Loucy (cell line): Measurements from ENCODE around the gene SLC22A15.

Source experiments
- H2AFZ ChIP-seq: fragments of 200-600 bp; sonication (generic); 2 replicates; pipeline ENCODE4 v1.6.0; 2016; ENCODE audit warnings: antibody characterized with exemption, mild to moderate bottlenecking, low read length, moderate library complexity
- H3F3A ChIP-seq: fragments of 200-600 bp; 2 replicates; pipeline ENCODE4 v1.6.0; 2016; ENCODE audit warnings: antibody characterized with exemption, low read depth, mild to moderate bottlenecking
- H3K27me3 ChIP-seq: fragments of 200-600 bp; sonication (generic); 2 replicates; pipeline ENCODE4 v1.6.1; 2014; ENCODE audit warnings: low read length, mild to moderate bottlenecking; ENCODE audit not compliant: insufficient read depth, poor library complexity, severe bottlenecking
- H3K36me3 ChIP-seq: fragments of 200-600 bp; sonication (generic); 2 replicates; pipeline ENCODE4 v1.6.1; 2016; ENCODE audit warnings: low read length; ENCODE audit not compliant: insufficient read depth
- H3K4me1 ChIP-seq: fragments of 200-600 bp; sonication (generic); 2 replicates; pipeline ENCODE4 v1.5.1; 2014; ENCODE audit warnings: low read length, mild to moderate bottlenecking; ENCODE audit not compliant: insufficient read depth, poor library complexity, severe bottlenecking
- H3K4me2 ChIP-seq: fragments of 200-600 bp; sonication (generic); 2 replicates; pipeline ENCODE4 v1.6.0; 2014; ENCODE audit warnings: antibody characterized with exemption, low read length, low read depth, mild to moderate bottlenecking; ENCODE audit not compliant: poor library complexity, severe bottlenecking
- H3K4me3 ChIP-seq: fragments of 200-600 bp; sonication (generic); 2 replicates; pipeline ENCODE4 v1.5.1; 2014; ENCODE audit warnings: low read length, mild to moderate bottlenecking, mixed read lengths; ENCODE audit not compliant: poor library complexity, severe bottlenecking
- H3K79me2 ChIP-seq: fragments of 200-600 bp; sonication (generic); 2 replicates; pipeline ENCODE4 v1.6.1; 2014; ENCODE audit warnings: low read length; ENCODE audit not compliant: insufficient read depth
- H3K9ac ChIP-seq: fragments of 200-600 bp; sonication (generic); 2 replicates; pipeline ENCODE4 v1.6.0; 2014; ENCODE audit warnings: mild to moderate bottlenecking, low read depth, low read length, moderate library complexity; ENCODE audit not compliant: poor library complexity, severe bottlenecking
- H3K9me2 ChIP-seq: fragments of 200-600 bp; sonication (generic); replicated peaks from 2 replicates; pipeline ENCODE4 v1.6.1; 2016; ENCODE audit warnings: low read depth, low read length, mixed read lengths
- H3K9me3 ChIP-seq: fragments of 200-600 bp; sonication (generic); 2 replicates; pipeline ENCODE4 v1.6.1; 2014; ENCODE audit warnings: mild to moderate bottlenecking, antibody characterized with exemption, low read length, low read depth; ENCODE audit not compliant: insufficient read depth
- H4K20me1 ChIP-seq: fragments of 200-600 bp; sonication (generic); 2 replicates; pipeline ENCODE4 v1.6.0; 2014; ENCODE audit warnings: antibody characterized with exemption, low read length, mild to moderate bottlenecking; ENCODE audit not compliant: insufficient read depth, poor library complexity, severe bottlenecking
- EZH2phosphoT487 ChIP-seq: fragments of 200-600 bp; IDR thresholded peaks from 2 replicates; pipeline ENCODE4 v1.6.1; 2018; ENCODE audit warnings: antibody characterized with exemption, mild to moderate bottlenecking, moderate library complexity, borderline replicate concordance
- TF ChIP-seq, protein P1 (sequence below): fragments of 200-600 bp; sonication (generic); conservative IDR thresholded peaks from 2 replicates; pipeline ENCODE4 v1.5.1; 2014; ENCODE audit warnings: mild to moderate bottlenecking, antibody characterized with exemption, low read length

Gene SLC22A15

DNA sequence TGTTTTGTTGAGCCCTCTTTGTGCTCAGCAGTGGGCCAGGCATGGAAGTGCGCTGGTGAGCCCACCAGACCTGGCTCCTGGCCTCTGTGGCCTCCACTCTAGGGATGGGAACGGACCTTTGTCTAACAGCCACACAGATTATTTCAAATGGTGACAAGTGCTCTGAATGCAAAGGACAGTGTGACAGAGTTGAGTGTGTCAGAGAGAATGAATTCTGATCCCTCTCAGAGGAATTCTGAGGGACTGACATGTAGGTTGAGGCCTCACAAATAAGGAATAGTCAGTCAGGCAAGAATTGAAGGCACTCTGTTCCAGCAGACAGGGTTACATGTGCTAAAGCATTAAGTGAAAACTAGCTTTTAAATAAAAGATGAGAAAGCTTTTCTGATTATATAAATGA lies 123.6 kb downstream of the SLC22A15 start:
- Histone ChIP-seq H3K4me1 (no peaks in the 10 kb centered on the region), H3F3A (no peaks in the 10 kb centered on the region), H3K27me3 (no peaks in the 10 kb centered on the region), H2AFZ (no peak overlapping the region), H3K36me3 (no peaks in the 10 kb centered on the region), H4K20me1 (no peaks in the 10 kb centered on the region), H3K4me3 (no peak overlapping the region), H3K4me2 (no peak overlapping the region), H3K9me2 (no peaks in the 10 kb centered on the region), H3K9ac (no peak overlapping the region), H3K79me2 (no peaks in the 10 kb centered on the region), H3K9me3 (peaks cover 3% of the 10 kb centered on the region; the same call in 1 of the 2 replicates)
- TF ChIP-seq EZH2phosphoT487 = no peak

DNA sequence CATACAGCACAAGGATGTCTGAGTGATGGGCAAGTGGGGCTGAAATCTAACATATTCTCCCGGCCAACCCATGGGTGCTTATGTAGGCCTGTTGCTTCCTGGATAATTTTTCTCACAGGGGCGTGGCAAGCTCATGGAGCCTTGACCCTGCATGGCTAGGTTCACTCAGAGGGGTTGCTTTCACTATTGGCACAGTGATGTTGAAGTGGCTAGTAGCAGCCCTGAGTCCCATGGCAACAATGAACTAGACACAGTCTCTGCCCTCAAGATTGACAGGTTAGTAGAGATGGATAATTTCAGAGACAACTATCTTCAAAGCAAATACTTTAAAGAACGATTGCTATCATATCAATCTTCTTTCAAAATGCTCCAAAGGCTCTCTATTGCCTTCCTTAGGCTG lies 128.4 kb downstream of the SLC22A15 start:
- Histone ChIP-seq H3K4me2 (no peak overlapping the region), H3K9ac (no peak overlapping the region), H3K27me3 (no peaks in the 10 kb centered on the region), H3K9me2 (no peaks in the 10 kb centered on the region), H2AFZ (no peak overlapping the region), H3K9me3 (no peaks in the 10 kb centered on the region), H3F3A (no peaks in the 10 kb centered on the region), H3K79me2 (no peaks in the 10 kb centered on the region), H3K36me3 (no peaks in the 10 kb centered on the region), H4K20me1 (no peaks in the 10 kb centered on the region), H3K4me1 (no peaks in the 10 kb centered on the region), H3K4me3 (no peak overlapping the region)
- TF ChIP-seq, protein P1, sequence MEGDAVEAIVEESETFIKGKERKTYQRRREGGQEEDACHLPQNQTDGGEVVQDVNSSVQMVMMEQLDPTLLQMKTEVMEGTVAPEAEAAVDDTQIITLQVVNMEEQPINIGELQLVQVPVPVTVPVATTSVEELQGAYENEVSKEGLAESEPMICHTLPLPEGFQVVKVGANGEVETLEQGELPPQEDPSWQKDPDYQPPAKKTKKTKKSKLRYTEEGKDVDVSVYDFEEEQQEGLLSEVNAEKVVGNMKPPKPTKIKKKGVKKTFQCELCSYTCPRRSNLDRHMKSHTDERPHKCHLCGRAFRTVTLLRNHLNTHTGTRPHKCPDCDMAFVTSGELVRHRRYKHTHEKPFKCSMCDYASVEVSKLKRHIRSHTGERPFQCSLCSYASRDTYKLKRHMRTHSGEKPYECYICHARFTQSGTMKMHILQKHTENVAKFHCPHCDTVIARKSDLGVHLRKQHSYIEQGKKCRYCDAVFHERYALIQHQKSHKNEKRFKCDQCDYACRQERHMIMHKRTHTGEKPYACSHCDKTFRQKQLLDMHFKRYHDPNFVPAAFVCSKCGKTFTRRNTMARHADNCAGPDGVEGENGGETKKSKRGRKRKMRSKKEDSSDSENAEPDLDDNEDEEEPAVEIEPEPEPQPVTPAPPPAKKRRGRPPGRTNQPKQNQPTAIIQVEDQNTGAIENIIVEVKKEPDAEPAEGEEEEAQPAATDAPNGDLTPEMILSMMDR = no peak
- no peak for TF ChIP-seq EZH2phosphoT487

DNA sequence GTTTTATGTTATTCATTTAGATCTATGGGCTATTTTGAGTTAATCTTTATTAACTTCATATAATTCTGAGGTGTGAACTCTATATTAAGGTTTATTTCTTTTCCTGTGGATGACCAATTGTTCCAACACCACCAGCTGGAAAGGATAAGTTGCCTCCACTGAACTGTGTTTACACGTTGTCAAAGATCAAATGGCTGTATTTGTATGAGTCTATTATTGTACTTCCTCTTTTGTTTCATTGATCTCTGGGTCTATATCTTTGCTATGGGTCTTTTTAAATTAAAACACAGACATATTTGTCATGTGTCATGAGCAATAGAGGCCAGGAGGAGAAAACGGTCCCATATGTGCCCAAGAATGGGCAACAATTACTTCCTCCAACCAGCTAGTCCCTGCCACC lies 129.7 kb downstream of the SLC22A15 start:
- no peaks in the 10 kb centered on the region for H3K27me3 ChIP-seq
- no peaks in the 10 kb centered on the region for H4K20me1 ChIP-seq
- H3F3A ChIP-seq = no peaks in the 10 kb centered on the region
- H3K4me3 ChIP-seq = no peak overlapping the region
- no peak overlapping the region for H2AFZ ChIP-seq
- no peaks in the 10 kb centered on the region for H3K9me2 ChIP-seq
- TF ChIP-seq, protein P1 = no peak
- no peak for TF ChIP-seq EZH2phosphoT487
- no peaks in the 10 kb centered on the region for H3K79me2 ChIP-seq
- no peak overlapping the region for H3K4me2 ChIP-seq
- H3K4me1 ChIP-seq = no peaks in the 10 kb centered on the region
- no peaks in the 10 kb centered on the region for H3K36me3 ChIP-seq
- no peaks in the 10 kb centered on the region for H3K9me3 ChIP-seq
- H3K9ac ChIP-seq = no peak overlapping the region

DNA sequence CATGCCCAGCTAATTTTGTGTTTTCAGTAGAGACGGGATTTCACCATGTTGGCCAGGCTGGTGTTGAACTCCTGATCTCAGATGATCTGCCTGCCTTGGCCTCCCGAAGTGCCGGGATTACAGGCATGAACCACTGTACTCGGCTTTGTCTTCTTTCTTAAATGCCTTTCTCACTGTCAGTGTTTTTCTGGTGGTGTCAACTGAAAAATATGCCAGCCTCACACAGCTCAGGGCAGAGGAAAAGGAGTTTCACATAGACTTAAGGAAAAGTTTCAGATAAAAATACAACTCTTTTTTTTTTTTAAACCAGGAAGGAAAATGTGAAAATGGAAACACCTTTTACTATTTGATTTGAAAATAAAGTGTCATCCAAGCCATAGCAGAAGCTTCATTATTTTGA lies 130.3 kb downstream of the SLC22A15 start:
- H3K4me1 ChIP-seq = no peaks in the 10 kb centered on the region
- no peaks in the 10 kb centered on the region for H3K36me3 ChIP-seq
- no peaks in the 10 kb centered on the region for H3F3A ChIP-seq
- no peak overlapping the region for H2AFZ ChIP-seq
- H3K9ac ChIP-seq = no peak overlapping the region
- no peak overlapping the region for H3K4me3 ChIP-seq
- no peaks in the 10 kb centered on the region for H4K20me1 ChIP-seq
- H3K79me2 ChIP-seq = no peaks in the 10 kb centered on the region
- no peaks in the 10 kb centered on the region for H3K9me3 ChIP-seq
- H3K9me2 ChIP-seq = no peaks in the 10 kb centered on the region
- H3K4me2 ChIP-seq = no peak overlapping the region
- TF ChIP-seq EZH2phosphoT487 = no peak
- TF ChIP-seq, protein P1 = no peak
- H3K27me3 ChIP-seq = no peaks in the 10 kb centered on the region
